ENCODE results near the gene DNER. TPM values are rescaled to one million over a fixed set of nuclear protein-coding genes. Genes with fewer than 3 reads are reported as not detected.

DNER gene
- polyA plus RNA-seq, 1 of the 3 experiments (the other 2 are of a cell fraction): 1.4 TPM

- Histone ChIP-seq H3F3A (replicated peaks; ENCODE audit: insufficient read depth) (no peaks in the 10 kb centered on the region), H3K79me2 (ENCODE audit: insufficient read depth) (no peaks in the 10 kb centered on the region), H3K9me2 (no peaks in the 10 kb centered on the region), H3K36me3 (replicated peaks in 1 of 2; ENCODE audit: control insufficient read depth in 1 of 2, insufficient read depth in 2 of 2, low read length in 1 of 2) (no peaks in the 10 kb centered on the region), H3K27ac (ENCODE audit: low read depth in 2 of 2, low read length in 1 of 2) (no peak overlapping the region), H3K9ac (no peak overlapping the region), H2AFZ (ENCODE audit: low read depth) (no peak overlapping the region), H3K4me3 (ENCODE audit: low read depth in 2 of 2, low read length in 1 of 2) (no peak overlapping the region), H3K27me3 (ENCODE audit: insufficient read depth) (no peaks in the 10 kb centered on the region), H3K9me3 (no peaks in the 10 kb centered on the region), H4K20me1 (ENCODE audit: insufficient read depth) (no peaks in the 10 kb centered on the region), H3K4me2 (no peak overlapping the region), H3K4me1 (ENCODE audit: control insufficient read depth in 1 of 2, insufficient read depth in 2 of 2, low read depth in 1 of 2, low read length in 1 of 2) (peaks cover 0 to 15% of the 10 kb centered on the region in 2 experiments; a peak in 2 of 4 replicates)
- peak; percentile 22 for DNase-seq
- POLR2A ChIA-PET: no interaction called here
- TF ChIP-seq GATA2 (CRISPR knock-in tag; IDR thresholded peaks at IDR 0.05): peak; percentile 39; the same call in 1 of the 2 replicates
- TF ChIP-seq RCOR1 (IDR thresholded peaks at IDR 0.05; ENCODE audit: low read length): no peak
- 33% methylated on average over 6 of the region's 6 CpGs for WGBS (ENCODE audit: low lambda C conversion rate)
- CTCF ChIA-PET: interaction anchor here (0.6 to 1.7 kb wide), 4 partner anchors 26 to 65 kb away, joined by 3 to 8 read pairs (median 4); no protein-coding TSS in a partner anchor
These were observed 29.3 kb downstream of the DNER start for GRCh38 chr2:229684942-229685562.

- ChIA-PET POLR2A (no interaction called here), CTCF (interaction anchor here (2.1 kb wide), 1 partner anchor 8 kb away, joined by 8 read pairs; no protein-coding TSS in a partner anchor)
- Histone ChIP-seq H3K36me3 (replicated peaks in 1 of 2; ENCODE audit: control insufficient read depth in 1 of 2, insufficient read depth in 2 of 2, low read length in 1 of 2) (no peaks in the 10 kb centered on the region), H3K27ac (ENCODE audit: low read depth in 2 of 2, low read length in 1 of 2) (no peak overlapping the region), H3K4me1 (ENCODE audit: control insufficient read depth in 1 of 2, insufficient read depth in 2 of 2, low read depth in 1 of 2, low read length in 1 of 2) (peaks cover 0 to 17% of the 10 kb centered on the region in 2 experiments; a peak in 2 of 4 replicates), H3K27me3 (ENCODE audit: insufficient read depth) (no peaks in the 10 kb centered on the region), H3K9me2 (no peaks in the 10 kb centered on the region), H3F3A (replicated peaks; ENCODE audit: insufficient read depth) (no peaks in the 10 kb centered on the region), H3K9ac (no peak overlapping the region), H3K9me3 (no peaks in the 10 kb centered on the region), H3K79me2 (ENCODE audit: insufficient read depth) (no peaks in the 10 kb centered on the region), H3K4me2 (no peak overlapping the region), H4K20me1 (ENCODE audit: insufficient read depth) (no peaks in the 10 kb centered on the region), H3K4me3 (ENCODE audit: low read depth in 2 of 2, low read length in 1 of 2) (no peak overlapping the region), H2AFZ (ENCODE audit: low read depth) (no peak overlapping the region)
- 15% methylated on average over 4 of the region's 4 CpGs for WGBS (ENCODE audit: low lambda C conversion rate)
- TF ChIP-seq, protein P1, sequence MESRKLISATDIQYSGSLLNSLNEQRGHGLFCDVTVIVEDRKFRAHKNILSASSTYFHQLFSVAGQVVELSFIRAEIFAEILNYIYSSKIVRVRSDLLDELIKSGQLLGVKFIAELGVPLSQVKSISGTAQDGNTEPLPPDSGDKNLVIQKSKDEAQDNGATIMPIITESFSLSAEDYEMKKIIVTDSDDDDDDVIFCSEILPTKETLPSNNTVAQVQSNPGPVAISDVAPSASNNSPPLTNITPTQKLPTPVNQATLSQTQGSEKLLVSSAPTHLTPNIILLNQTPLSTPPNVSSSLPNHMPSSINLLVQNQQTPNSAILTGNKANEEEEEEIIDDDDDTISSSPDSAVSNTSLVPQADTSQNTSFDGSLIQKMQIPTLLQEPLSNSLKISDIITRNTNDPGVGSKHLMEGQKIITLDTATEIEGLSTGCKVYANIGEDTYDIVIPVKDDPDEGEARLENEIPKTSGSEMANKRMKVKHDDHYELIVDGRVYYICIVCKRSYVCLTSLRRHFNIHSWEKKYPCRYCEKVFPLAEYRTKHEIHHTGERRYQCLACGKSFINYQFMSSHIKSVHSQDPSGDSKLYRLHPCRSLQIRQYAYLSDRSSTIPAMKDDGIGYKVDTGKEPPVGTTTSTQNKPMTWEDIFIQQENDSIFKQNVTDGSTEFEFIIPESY (IDR thresholded peaks at IDR 0.05; ENCODE audit: borderline replicate concordance, low read depth): no peak
- TF ChIP-seq NFIC (IDR thresholded peaks at IDR 0.05; ENCODE audit: borderline replicate concordance) (no peak), YY1 (IDR thresholded peaks at IDR 0.05; ENCODE audit: low read depth) (no peak), GATA2 (CRISPR knock-in tag; IDR thresholded peaks at IDR 0.05) (no peak), EZH2phosphoT487 (IDR thresholded peaks at IDR 0.05; ENCODE audit: borderline replicate concordance, low read depth) (no peak), GABPA (IDR thresholded peaks at IDR 0.05; ENCODE audit: low read depth) (no peak), JUND (IDR thresholded peaks at IDR 0.05) (no peak), MXI1 (IDR thresholded peaks at IDR 0.05; ENCODE audit: low read depth, low read length) (no peak), IRF3 (IDR thresholded peaks at IDR 0.05; ENCODE audit: low read depth, low read length) (no peak), ELF1 (IDR thresholded peaks at IDR 0.05) (no peak), MAX (IDR thresholded peaks at IDR 0.05; ENCODE audit: low read depth) (no peak), CHD2 (IDR thresholded peaks at IDR 0.05; ENCODE audit: low read length, partially characterized antibody) (no peak), RCOR1 (IDR thresholded peaks at IDR 0.05; ENCODE audit: low read length) (no peak)
- no peak for DNase-seq
These were observed 34.8 kb downstream of the DNER start for GRCh38 chr2:229679393-229680125.
